AG04450 (cell line): ENCODE data around the gene SLC27A5. TPM values are rescaled to one million over a fixed set of nuclear protein-coding genes. Genes with fewer than 3 reads are reported as not detected.
"Not testable (repeated sequence)": the region's sequence is repeated elsewhere in the genome, so short reads cannot be mapped to it uniquely, and the experiment has no call there.

Source experiments
- CTCF ChIA-PET: fragments of 300-600, 350-600 bp; formaldehyde crosslinking; extraction: SDS; loops from one replicate; lab custom pipeline; 2022; ENCODE audit warnings: antibody characterized with exemption, inconsistent platforms; lab: Charles Lee
- POLR2A ChIA-PET: fragments of 350-600 bp; formaldehyde crosslinking; extraction: SDS; loops from one replicate; lab custom pipeline; 2021; ENCODE audit warnings: antibody characterized with exemption, inconsistent platforms; lab: Yijun Ruan, JAX
- DNase-seq: peaks from one replicate; pipeline ENCODE4 v3.0.0-alpha.2; 2011; ENCODE audit warnings: low read depth, low spot score
- H3K27ac ChIP-seq: one replicate; pipeline ENCODE4 v1.5.1; 2012; ENCODE audit warnings: low read depth, low read length, control low read depth
- H3K27me3 ChIP-seq: one replicate; pipeline ENCODE4 v1.6.0; 2012; ENCODE audit warnings: low read length; ENCODE audit not compliant: control insufficient read depth, insufficient read depth
- H3K4me3 ChIP-seq: 2 replicates; pipeline ENCODE4 v1.5.1; 2011; ENCODE audit warnings: mild to moderate bottlenecking, low read depth, low read length, control low read depth
- H3K9me3 ChIP-seq: 2 replicates; pipeline ENCODE4 v1.5.1; 2012; ENCODE audit warnings: low read length; ENCODE audit not compliant: control insufficient read depth, insufficient read depth
- CTCF ChIP-seq: IDR thresholded peaks from 2 replicates; pipeline ENCODE4 v1.5.1; 2011; ENCODE audit warnings: low read depth, low read length, control low read depth, inconsistent platforms
- polyA plus RNA-seq: library from polyadenylated mRNA; depleted of rRNA; stranded (reverse); fragments of >200 nt; gene quantifications from 2 replicates; pipeline ENCODE4 v1.2.3, GENCODE V29; 2011

The SLC27A5 gene
- polyA plus RNA-seq, 1 experiment = 7.4 TPM

DNA sequence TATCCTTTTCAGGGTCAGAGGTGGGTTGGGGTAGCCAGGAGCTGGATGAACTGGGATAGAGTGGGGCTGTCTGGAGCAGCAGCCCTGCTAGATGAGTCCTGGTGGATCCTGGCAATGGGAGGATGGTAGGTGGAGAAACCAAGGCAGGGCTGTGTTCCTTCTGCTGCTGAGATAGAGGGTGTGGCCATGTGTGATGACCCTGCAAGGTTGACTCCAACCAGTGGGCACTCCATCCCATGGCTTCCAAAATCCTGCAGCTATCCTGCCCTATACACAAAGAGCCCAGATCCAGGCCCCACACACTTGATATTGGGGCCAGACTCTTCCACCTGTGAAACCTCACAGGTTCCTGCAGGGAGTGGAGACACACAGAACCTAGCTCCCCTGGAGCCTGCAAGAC, 38.0 kb downstream of the SLC27A5 start:
- H3K27ac ChIP-seq = no peak overlapping the region
- no peak for TF ChIP-seq CTCF
- DNase-seq = no peak
- ChIA-PET POLR2A (no interaction called here), CTCF (no interaction called here)
- no peaks in the 10 kb centered on the region for H3K27me3 ChIP-seq
- no peak overlapping the region for H3K4me3 ChIP-seq
- no peaks in the 10 kb centered on the region for H3K9me3 ChIP-seq

DNA sequence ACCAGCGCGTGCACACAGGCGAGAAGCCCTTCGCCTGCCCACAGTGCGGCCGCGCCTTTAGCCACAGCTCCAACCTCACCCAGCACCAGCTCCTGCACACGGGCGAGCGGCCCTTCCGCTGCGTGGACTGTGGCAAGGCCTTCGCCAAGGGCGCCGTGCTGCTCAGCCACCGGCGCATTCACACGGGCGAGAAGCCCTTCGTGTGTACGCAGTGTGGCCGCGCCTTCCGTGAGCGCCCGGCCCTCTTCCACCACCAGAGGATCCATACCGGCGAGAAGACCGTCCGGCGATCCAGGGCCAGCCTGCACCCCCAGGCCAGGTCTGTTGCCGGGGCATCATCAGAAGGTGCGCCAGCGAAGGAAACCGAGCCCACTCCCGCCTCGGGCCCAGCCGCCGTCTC, 40.1 kb downstream of the SLC27A5 start:
- Histone ChIP-seq H3K27me3 (no peaks in the 10 kb centered on the region), H3K9me3 (no peaks in the 10 kb centered on the region), H3K4me3 (no peak overlapping the region), H3K27ac (no peak overlapping the region)
- POLR2A ChIA-PET = no interaction called here
- CTCF ChIA-PET = no interaction called here
- no peak for DNase-seq
- no peak for TF ChIP-seq CTCF

DNA sequence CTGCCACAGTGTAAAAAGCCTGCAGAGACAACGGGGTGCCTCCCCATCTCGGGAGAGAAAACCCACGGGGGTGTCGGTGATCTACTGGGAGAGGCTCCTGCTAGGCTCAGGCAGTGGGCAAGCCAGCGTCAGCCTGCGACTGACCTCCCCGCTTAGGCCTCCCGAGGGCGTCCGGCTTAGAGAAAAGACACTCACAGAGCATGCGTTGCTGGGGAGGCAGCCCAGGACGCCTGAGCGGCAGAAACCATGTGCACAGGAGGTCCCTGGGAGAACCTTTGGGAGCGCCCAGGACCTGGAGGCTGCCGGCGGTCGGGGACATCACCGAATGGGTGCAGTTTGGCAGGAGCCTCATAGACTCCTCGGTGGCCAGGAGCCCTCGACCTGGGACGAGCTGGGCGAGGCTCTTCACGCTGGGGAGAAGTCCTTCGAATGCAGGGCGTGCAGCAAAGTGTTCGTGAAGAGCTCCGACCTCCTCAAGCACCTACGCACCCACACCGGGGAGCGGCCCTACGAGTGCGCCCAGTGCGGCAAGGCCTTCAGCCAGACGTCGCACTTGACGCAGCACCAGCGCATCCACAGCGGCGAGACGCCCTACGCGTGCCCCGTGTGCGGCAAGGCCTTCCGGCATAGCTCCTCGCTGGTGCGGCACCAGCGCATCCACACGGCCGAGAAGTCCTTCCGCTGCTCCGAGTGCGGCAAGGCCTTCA, 40.8 kb downstream of the SLC27A5 start:
- H3K27ac ChIP-seq, CTCF ChIA-PET, DNase-seq, POLR2A ChIA-PET, H3K27me3 ChIP-seq, H3K4me3 ChIP-seq, H3K9me3 ChIP-seq: not testable (repeated sequence)

- no peak for TF ChIP-seq CTCF
- Histone ChIP-seq H3K9me3 (no peaks in the 10 kb centered on the region), H3K27me3 (no peaks in the 10 kb centered on the region), H3K4me3 (no peak overlapping the region), H3K27ac (no peak overlapping the region)
- no peak for DNase-seq
- ChIA-PET POLR2A (interaction anchor here (0.6 to 1.1 kb wide), 2 partner anchors 36 to 49 kb away, joined by 3 to 8 read pairs; no protein-coding TSS in a partner anchor), CTCF (no interaction called here)
Observed at GRCh38 chr19:58469241-58470013, 42.4 kb downstream of the SLC27A5 start.

- ChIA-PET CTCF (no interaction called here), POLR2A (no interaction called here)
- TF ChIP-seq CTCF = no peak
- Histone ChIP-seq H3K9me3 (no peaks in the 10 kb centered on the region), H3K4me3 (peak overlapping the region; percentile 35), H3K27me3 (no peaks in the 10 kb centered on the region), H3K27ac (no peak overlapping the region)
- DNase-seq = no peak
Observed at GRCh38 chr19:58468216-58468839, 43.5 kb downstream of the SLC27A5 start.
